HG02884 (cell line): ENCODE results near the gene VWA5B2.
"Not testable (repeated sequence)": the region's sequence is repeated elsewhere in the genome, so short reads cannot be mapped to it uniquely, and the experiment has no call there.

Source experiments
- ATAC-seq: cut with Tn5 transposase; IDR thresholded peaks from one replicate; pipeline ENCODE4 v1.9.1; 2021; ENCODE audit warnings: mild to moderate bottlenecking, moderate library complexity; ENCODE audit not compliant: unreplicated experiment

The VWA5B2 gene

DNA sequence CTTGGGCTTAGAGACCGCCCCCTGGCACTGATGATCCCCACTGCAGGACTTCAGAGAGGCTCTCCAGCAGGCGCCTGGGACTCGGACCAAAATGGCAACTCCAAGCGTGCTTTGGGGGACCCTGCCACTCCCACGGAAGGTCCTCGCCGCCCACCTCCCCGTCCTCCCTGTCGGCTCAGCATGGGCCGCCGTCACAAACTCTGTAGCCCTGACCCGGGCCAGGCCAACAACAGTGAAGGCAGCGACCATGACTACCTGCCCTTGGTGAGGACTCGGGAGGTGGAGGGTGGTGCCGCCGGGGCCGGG lies 11.7 kb downstream of the VWA5B2 start:
- no peak for ATAC-seq

GRCh38 chr3:184241447-184242296 lies 12.3 kb downstream of the VWA5B2 start:
- ATAC-seq, result no peak

- ATAC-seq, result no peak
Observed at GRCh38 chr3:184242297-184242685, 12.9 kb downstream of the VWA5B2 start.

- ATAC-seq, result peak; percentile 5
Observed at GRCh38 chr3:184248454-184249411, 19.3 kb downstream of the VWA5B2 start, which contains the start of gene ALG3. Gene ALG3 (minus strand): TSS chr3:184248962. CDS start chr3:184248940, 22 bp downstream.

GRCh38 chr3:184249412-184250166 lies 20.2 kb downstream of the VWA5B2 start, which contains the start of gene EEF1AKMT4:
Gene EEF1AKMT4 (plus strand): TSS chr3:184249672. CDS start chr3:184249695, 23 bp downstream.
- ATAC-seq, result peak; percentile 84

GRCh38 chr3:184250167-184250828 lies 20.9 kb downstream of the VWA5B2 start:
- peak; percentile 72 for ATAC-seq

- no peak for ATAC-seq
Observed at GRCh38 chr3:184255291-184256039, 26.1 kb downstream of the VWA5B2 start.

- no peak for ATAC-seq
Observed at GRCh38 chr3:184257083-184257915, 27.9 kb downstream of the VWA5B2 start.

DNA sequence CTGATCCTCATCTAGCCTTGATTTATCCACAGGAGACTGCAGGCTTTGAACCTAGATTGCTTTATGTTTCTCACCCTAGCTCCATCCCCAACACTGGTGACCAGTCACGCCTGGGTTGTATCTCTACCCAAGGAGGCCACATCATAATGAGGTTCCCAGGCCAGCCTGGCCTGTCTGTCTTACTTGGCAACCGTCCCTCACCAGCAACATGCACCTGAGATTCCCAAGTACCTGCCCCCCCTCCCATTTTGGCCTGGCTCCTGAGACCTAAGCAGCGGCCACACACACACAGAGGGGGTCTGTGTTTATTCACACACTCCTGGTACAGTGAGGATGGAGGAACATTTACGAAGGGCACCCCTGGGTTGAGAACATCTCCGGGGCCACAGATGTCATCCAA lies 29.5 kb downstream of the VWA5B2 start:
- ATAC-seq, result no peak

DNA sequence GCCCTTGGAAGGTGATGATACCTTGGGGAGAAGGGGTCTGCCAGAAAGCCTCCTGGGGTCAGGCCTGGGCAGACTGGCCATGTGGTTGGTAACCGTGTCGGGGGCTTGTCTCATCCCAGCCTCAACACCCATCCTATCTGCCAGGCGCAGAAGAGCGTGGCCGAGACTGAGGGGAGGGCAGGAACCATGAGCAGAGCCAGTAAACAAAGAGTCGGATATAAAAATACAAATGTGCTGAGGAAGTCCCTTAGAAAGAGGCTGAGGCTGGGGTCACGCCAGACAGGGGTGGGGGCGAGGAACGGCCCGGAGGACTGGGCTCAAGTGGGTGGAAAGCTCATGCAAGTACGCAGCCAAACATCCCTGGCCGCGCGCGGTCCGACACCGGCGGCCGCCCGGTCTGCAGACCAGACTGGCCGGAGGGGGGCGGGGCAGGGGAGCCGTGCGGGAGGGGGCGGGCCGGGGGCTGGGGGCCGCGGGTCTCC lies 30.1 kb downstream of the VWA5B2 start:
- ATAC-seq, result no peak

GRCh38 chr3:184259878-184260723 lies 30.7 kb downstream of the VWA5B2 start:
- ATAC-seq, result no peak

- ATAC-seq, result no peak
Observed at GRCh38 chr3:184260724-184261269, 31.4 kb downstream of the VWA5B2 start.

DNA sequence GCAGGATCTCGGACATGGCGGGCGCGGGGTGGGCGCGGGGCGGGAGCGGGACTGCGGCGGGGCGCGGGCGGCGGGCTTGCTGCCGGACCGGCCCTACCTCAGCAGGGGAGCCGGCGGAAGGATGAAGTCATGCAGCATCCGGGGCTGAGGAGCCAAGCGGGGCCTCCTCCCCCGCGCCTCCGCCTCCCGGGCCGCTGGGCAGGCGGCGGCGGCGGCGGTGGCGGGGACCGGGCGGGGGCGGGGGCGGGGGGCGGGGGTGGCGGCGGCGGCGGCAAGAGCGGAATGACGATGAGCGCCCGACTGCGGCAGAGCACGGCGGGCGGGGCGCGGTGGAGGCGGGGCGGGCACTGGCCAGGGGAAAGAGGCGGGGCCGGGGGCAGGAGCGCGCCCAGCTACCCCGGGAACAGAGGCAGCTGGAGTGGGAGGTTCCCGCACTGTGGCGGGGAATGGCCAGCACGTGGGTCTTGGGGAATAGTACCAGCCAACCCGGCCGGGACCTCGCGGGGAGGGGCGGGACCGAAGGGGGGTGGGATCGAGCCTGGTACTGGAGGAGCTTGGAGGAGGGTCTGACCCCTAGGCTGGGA lies 32.0 kb downstream of the VWA5B2 start, which contains the start of gene CAMK2N2:
Gene CAMK2N2, minus strand, starts transcription at position 284 of the 584 bp plus-strand sequence. Its CDS starts 268 bp downstream, at position 16.
- ATAC-seq, result no peak

DNA sequence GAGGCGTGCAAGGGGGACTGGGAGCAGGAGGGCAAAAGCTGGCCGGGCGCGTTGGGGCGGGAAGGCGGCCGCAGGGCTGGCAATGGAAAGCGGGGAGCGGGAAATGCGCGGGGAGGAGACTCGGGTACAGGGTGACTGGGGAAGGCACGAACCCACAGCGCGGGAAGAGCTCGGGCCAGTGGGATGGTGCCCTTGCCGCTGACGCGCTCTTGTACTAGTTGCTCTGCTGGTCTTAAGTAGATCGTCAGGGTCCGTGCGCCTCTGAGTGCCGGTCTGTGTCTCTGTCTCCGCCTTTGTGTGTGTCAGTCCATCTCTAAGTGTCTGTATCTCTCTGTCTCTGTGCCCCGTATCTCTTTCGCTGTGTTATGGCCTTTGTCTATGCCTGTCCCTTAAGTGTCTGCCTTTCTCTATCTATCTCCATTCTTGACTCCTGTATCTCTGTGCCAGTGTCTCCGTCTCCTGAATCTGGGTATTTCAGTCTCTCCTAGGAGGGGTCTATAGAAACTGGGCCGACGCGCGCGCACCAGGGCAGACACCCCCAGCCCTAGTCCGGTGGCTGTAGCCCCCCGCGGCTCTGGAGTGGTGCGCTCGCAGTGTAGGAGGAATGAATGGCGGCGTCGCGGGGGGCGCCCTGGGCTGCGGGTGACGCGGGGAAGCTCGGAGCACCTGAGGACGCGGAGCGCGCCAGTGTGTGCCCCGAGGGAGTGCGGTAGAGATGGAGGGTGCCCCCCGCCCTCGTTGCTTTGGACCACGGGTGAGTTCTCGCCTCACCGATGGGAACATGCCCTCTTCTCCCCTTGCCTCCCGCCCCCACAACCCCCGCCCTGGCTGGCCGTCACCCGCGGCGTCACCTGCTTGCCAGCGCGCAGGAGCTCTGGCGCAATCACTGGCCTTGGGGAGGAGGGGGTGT lies 32.7 kb downstream of the VWA5B2 start:
- ATAC-seq, result no peak

- ATAC-seq, result no peak
Observed at GRCh38 chr3:184262764-184263179, 33.4 kb downstream of the VWA5B2 start.

GRCh38 chr3:184267249-184267648 lies 37.9 kb downstream of the VWA5B2 start:
- ATAC-seq, result not testable (repeated sequence)
